GM18519 (cell line): ENCODE data around the gene PHF1.
"Not testable (repeated sequence)": the region's sequence is repeated elsewhere in the genome, so short reads cannot be mapped to it uniquely, and the experiment has no call there.

Experiments used
- ATAC-seq: cut with Tn5 transposase; IDR thresholded peaks from one replicate; pipeline ENCODE4 v1.9.1; 2021; ENCODE audit warnings: mild to moderate bottlenecking, moderate library complexity; ENCODE audit not compliant: unreplicated experiment, low FRiP score

The PHF1 gene

GRCh38 chr6:33410711-33411631 lies at the start of gene PHF1:
PHF1 (plus strand) TSS chr6:33411014; CDS start chr6:33412264, 1,250 bp downstream.
- peak; percentile 21 for ATAC-seq

- not testable (repeated sequence) for ATAC-seq
These were observed 47.3 kb upstream of the PHF1 start for GRCh38 chr6:33363486-33363885.

GRCh38 chr6:33364475-33365205 lies 46.2 kb upstream of the PHF1 start:
- not testable (repeated sequence) for ATAC-seq

- ATAC-seq: not testable (repeated sequence)
These were observed 45.4 kb upstream of the PHF1 start for GRCh38 chr6:33365206-33365971.

GRCh38 chr6:33367009-33367714 lies 43.7 kb upstream of the PHF1 start:
- no peak for ATAC-seq

GRCh38 chr6:33367715-33368025 lies 43.1 kb upstream of the PHF1 start:
- not testable (repeated sequence) for ATAC-seq

- not testable (repeated sequence) for ATAC-seq
These were observed 38.9 kb upstream of the PHF1 start for GRCh38 chr6:33371901-33372300.

GRCh38 chr6:33372526-33373123 lies 38.2 kb upstream of the PHF1 start:
- no peak for ATAC-seq

- ATAC-seq: no peak
These were observed 36.6 kb upstream of the PHF1 start for GRCh38 chr6:33373960-33374910.

- ATAC-seq: no peak
These were observed 35.6 kb upstream of the PHF1 start for GRCh38 chr6:33375143-33375671.

GRCh38 chr6:33377171-33377570 lies 33.6 kb upstream of the PHF1 start:
- no peak for ATAC-seq

- ATAC-seq: not testable (repeated sequence)
These were observed 31.6 kb upstream of the PHF1 start for GRCh38 chr6:33379184-33379583.

GRCh38 chr6:33380272-33380981 lies 30.4 kb upstream of the PHF1 start:
- ATAC-seq: no peak

GRCh38 chr6:33383427-33384185 lies 27.2 kb upstream of the PHF1 start:
- ATAC-seq: no peak

GRCh38 chr6:33384581-33385020 lies 26.2 kb upstream of the PHF1 start:
- no peak for ATAC-seq

GRCh38 chr6:33390173-33390572 lies 20.6 kb upstream of the PHF1 start:
- no peak for ATAC-seq

GRCh38 chr6:33390767-33391277 lies 20.0 kb upstream of the PHF1 start:
- ATAC-seq: no peak
